Spinal cord (tissue), 10 donors: ENCODE results near the gene RGS6. TPM values are rescaled to one million over a fixed set of nuclear protein-coding genes. Genes with fewer than 3 reads are reported as not detected.

Experiments
- DNase-seq, 6 donors: peaks; one replicate each; pipeline versions ENCODE4 v3.0.0 to v3.0.0-alpha.2; 2013 to 2015; ENCODE audit warnings: low spot score in 6 of 6, low read depth in 4 of 6
- H3K27ac ChIP-seq: one replicate; pipeline ENCODE4 v1.5.1; 2013; ENCODE audit warnings: low read depth, low read length, control low read depth
- H3K27me3 ChIP-seq: one replicate; pipeline ENCODE4 v1.6.1; 2013; ENCODE audit warnings: low read length; ENCODE audit not compliant: control insufficient read depth, insufficient read depth
- H3K36me3 ChIP-seq: one replicate; pipeline ENCODE4 v1.6.1; 2013; ENCODE audit warnings: low read length; ENCODE audit not compliant: control insufficient read depth, insufficient read depth
- H3K4me1 ChIP-seq: one replicate; pipeline ENCODE4 v1.6.1; 2013; ENCODE audit warnings: low read length; ENCODE audit not compliant: control insufficient read depth, insufficient read depth
- H3K4me3 ChIP-seq: one replicate; pipeline ENCODE4 v1.5.1; 2013; ENCODE audit warnings: low read depth, low read length, control low read depth
- H3K9me3 ChIP-seq: one replicate; pipeline ENCODE4 v1.6.1; 2013; ENCODE audit warnings: low read length; ENCODE audit not compliant: control insufficient read depth, insufficient read depth
- WGBS: methylation state at CpG from one replicate; pipeline ENCODE4 v1.1.5; 2013; ENCODE audit warnings: missing lambda C conversion rate; ENCODE audit not compliant: insufficient coverage; 5-methylcytosine and 5-hydroxymethylcytosine counted together
- polyA plus RNA-seq, 2 donors: library from polyadenylated mRNA; unstranded; fragments of 120-200 nt; gene quantifications; one replicate each; pipeline ENCODE4 v1.2.1, GENCODE V29; 2013; ENCODE audit not compliant: insufficient read length in 2 of 2
- total RNA-seq, 2 donors: library from RNA; depleted of rRNA in 1 of 2; stranded (reverse); fragments of 120-200 nt in 1 of 2; fragments of >200 nt in 1 of 2; gene quantifications; one replicate each; pipeline versions ENCODE4 v1.2.3 to v1.2.4, GENCODE V29; 2013 to 2014
- donor health status: healthy.

Gene RGS6
- total and polyA plus RNA-seq, 4 donors = 9.1 to 11.5 (median 10.3) TPM

- peaks cover 12% of the 10 kb centered on the region for H3K4me1 ChIP-seq
- DNase-seq = no peak
- no peaks in the 10 kb centered on the region for H3K36me3 ChIP-seq
- H3K27me3 ChIP-seq = no peaks in the 10 kb centered on the region
- H3K27ac ChIP-seq = no peak overlapping the region
- no peaks in the 10 kb centered on the region for H3K9me3 ChIP-seq
- WGBS = 81% methylated on average over 5 of the region's 5 CpGs
- no peak overlapping the region for H3K4me3 ChIP-seq
Observed at GRCh38 chr14:72514660-72515025, 582.4 kb downstream of the RGS6 start.

DNA sequence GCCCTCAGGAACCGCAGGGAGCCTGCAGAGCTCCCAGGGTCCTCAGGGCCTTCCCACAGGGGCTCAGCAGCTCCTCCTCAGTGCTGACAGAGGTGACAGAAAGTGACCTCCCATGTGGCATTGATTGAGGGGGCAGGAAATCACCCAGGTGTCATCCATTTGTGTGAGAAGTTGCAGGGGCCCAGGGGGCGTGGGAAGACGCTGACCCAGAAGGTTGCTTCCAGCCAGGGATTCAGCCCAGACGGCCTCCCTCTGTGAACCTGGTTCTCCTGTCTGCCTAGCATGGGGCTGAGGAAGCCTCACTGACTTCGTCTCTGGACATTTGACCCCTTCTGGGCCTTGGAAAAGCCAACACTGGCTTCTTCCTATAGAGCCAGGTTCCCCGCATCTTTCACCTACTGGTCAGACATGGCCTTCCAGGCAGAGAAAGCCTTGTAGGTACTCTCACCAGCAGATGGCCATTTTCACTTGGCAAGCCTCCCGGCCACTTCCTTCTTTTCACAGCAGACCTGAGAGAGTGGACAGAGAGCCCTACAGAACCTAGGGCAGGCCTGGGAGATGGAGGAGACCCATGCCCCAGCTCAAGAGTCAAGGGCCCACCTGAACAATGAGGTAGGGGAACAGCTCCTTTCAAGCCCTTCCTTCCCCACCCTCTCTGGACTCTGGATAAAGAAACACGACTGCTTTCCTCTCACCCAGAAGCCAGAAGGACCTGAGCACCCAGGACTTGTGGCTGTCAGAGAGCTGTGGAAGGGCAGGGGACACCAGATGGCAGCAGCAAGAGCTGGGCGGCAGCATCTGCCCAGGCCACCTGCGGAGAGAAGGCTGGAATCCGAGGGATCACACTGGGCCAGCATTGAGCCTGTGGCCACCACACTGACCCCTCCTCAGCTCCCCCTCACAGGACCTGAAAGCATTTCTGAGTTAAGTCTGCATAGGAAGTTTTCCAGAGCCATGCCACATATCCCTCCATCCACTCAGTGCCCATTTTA is 583.8 kb downstream of the RGS6 start:
- WGBS = 78% methylated on average over 9 of the region's 11 CpGs
- H3K27me3 ChIP-seq = no peaks in the 10 kb centered on the region
- H3K27ac ChIP-seq = no peak overlapping the region
- no peak overlapping the region for H3K4me3 ChIP-seq
- peaks cover 4% of the 10 kb centered on the region for H3K9me3 ChIP-seq
- peak in 2 of 6 donors; percentile 10 to 19 for DNase-seq
- H3K4me1 ChIP-seq = peaks cover 12% of the 10 kb centered on the region
- no peaks in the 10 kb centered on the region for H3K36me3 ChIP-seq

GRCh38 chr14:72516936-72517700 is 584.9 kb downstream of the RGS6 start:
- Histone ChIP-seq H3K9me3 (peaks cover 4% of the 10 kb centered on the region), H3K36me3 (no peaks in the 10 kb centered on the region), H3K4me1 (peaks cover 12% of the 10 kb centered on the region), H3K27ac (no peak overlapping the region), H3K27me3 (no peaks in the 10 kb centered on the region), H3K4me3 (no peak overlapping the region)
- 53% methylated on average over 9 of the region's 11 CpGs for WGBS
- peak; percentile 73 to 96 (median 84) for DNase-seq

DNA sequence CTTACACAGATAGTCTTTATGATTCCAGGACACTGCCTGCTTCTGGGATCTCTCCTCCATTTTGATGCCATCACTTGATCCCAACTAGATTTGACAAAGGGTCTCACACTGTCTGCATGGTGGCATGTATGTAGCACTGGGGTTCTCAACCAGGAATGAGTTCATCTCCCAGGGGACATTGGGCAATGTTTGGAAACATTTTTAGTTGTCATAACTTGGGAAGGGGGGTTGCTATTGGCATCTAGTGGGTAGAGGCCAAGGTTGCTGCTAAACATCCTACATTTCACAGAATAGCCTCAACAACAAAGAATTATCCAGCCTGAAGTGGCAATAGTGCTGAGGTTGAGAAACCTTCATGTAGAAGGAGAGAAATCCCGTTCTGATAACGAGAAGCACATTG is 585.5 kb downstream of the RGS6 start:
- Histone ChIP-seq H3K27ac (no peak overlapping the region), H3K9me3 (peaks cover 4% of the 10 kb centered on the region), H3K27me3 (no peaks in the 10 kb centered on the region), H3K4me1 (peaks cover 12% of the 10 kb centered on the region), H3K36me3 (no peaks in the 10 kb centered on the region), H3K4me3 (no peak overlapping the region)
- DNase-seq = no peak
- WGBS = 90% methylated on average over 2 of the region's 2 CpGs

GRCh38 chr14:72518809-72519377 is 586.7 kb downstream of the RGS6 start:
- Histone ChIP-seq H3K9me3 (peaks cover 4% of the 10 kb centered on the region), H3K27ac (no peak overlapping the region), H3K4me3 (no peak overlapping the region), H3K4me1 (peaks cover 12% of the 10 kb centered on the region), H3K27me3 (no peaks in the 10 kb centered on the region), H3K36me3 (no peaks in the 10 kb centered on the region)
- DNase-seq = no peak
- WGBS = 83% methylated on average over 2 of the region's 4 CpGs

GRCh38 chr14:72519543-72519942 is 587.3 kb downstream of the RGS6 start:
- Histone ChIP-seq H3K27me3 (no peaks in the 10 kb centered on the region), H3K36me3 (no peaks in the 10 kb centered on the region), H3K4me1 (peaks cover 7% of the 10 kb centered on the region), H3K4me3 (no peak overlapping the region), H3K9me3 (peaks cover 4% of the 10 kb centered on the region), H3K27ac (no peak overlapping the region)
- no CpG with 5 or more reads among the region's 4 CpGs for WGBS
- DNase-seq = no peak

DNA sequence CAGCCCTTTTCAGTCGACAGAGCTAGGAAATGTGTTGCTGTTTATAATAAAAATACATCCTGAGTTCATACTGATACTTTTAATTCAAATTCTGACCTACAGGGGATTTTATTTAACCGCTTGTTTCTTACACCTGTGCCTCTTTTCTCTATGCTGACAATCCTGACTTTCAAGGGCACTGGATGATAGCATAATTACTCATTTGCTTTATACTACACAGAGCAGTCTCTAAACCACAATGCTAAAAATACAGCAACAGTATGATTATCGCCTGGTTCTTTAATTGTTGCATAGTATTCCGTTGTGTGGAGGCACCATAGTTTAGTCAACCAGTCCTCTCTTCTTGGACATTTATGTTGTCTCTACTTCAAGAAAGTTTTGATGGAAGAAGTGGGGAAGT is 588.8 kb downstream of the RGS6 start:
- no CpG with 5 or more reads among the region's 4 CpGs for WGBS
- Histone ChIP-seq H3K9me3 (peaks cover 4% of the 10 kb centered on the region), H3K27me3 (no peaks in the 10 kb centered on the region), H3K4me1 (peaks cover 4% of the 10 kb centered on the region), H3K27ac (no peak overlapping the region), H3K4me3 (no peak overlapping the region), H3K36me3 (no peaks in the 10 kb centered on the region)
- no peak for DNase-seq

DNA sequence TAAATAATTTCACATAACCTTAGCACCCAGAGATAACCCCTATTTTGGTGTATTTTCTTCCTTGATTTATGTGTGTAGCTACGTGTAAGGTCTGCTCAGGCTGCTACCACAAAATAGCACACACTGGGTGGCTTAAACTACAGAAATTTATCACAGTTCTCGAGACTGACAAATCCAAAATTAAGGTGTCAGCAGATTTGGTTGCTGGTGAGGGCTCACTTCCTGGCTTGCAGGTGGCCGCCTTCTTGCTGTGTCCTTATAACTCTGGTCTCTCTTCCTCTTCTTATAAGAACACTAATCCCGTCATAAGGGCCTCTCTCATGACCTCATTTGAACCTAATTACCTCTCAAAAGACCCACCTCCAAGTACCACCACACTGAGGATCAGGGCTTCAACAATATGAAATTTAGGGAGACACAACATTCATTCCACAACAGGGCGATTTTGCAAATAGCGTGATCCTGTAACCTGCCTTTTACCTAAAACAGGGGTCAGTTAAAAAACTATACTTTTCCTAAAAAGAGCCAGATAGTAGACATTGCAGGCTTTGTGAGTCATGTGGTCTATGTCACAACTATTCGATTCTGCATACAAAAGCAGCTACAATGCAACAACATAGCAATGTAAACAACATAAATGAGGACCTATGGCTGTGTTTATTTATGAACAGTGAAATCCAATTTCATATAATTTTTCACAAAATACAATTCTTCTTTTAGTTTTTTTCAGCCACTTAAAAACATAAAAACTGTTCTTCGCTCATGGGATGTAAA is 589.9 kb downstream of the RGS6 start:
- 88% methylated on average over 3 of the region's 8 CpGs for WGBS
- Histone ChIP-seq H3K4me3 (no peak overlapping the region), H3K4me1 (peaks cover 3% of the 10 kb centered on the region), H3K36me3 (no peaks in the 10 kb centered on the region), H3K27me3 (no peaks in the 10 kb centered on the region), H3K9me3 (peaks cover 4% of the 10 kb centered on the region), H3K27ac (no peak overlapping the region)
- DNase-seq = no peak

DNA sequence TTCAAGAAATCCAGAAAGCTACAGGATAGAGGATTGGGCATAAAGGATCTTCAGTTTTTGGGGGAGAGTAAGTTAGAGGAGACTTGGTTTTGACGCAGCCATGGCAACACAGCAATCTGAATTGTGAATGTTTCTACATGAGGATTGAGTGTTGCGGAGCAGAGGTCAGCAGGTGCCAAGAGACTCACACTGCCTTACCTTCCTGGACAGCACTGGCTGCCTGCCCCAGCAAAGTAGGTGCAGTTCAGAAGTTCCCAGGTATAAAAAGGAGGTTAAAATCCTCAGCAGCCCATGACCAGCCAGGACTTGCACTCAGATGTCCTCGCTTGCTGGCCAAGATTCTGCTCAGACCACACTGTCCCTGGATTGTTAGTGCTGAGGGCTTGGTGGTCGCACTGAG is 590.6 kb downstream of the RGS6 start:
- Histone ChIP-seq H3K9me3 (peaks cover 4% of the 10 kb centered on the region), H3K4me1 (peaks cover 3% of the 10 kb centered on the region), H3K27me3 (no peaks in the 10 kb centered on the region), H3K27ac (no peak overlapping the region), H3K36me3 (no peaks in the 10 kb centered on the region), H3K4me3 (no peak overlapping the region)
- WGBS = 96% methylated on average over 3 of the region's 4 CpGs
- no peak for DNase-seq
